GM12878 (cell line): Measurements from ENCODE around the gene CHN2. TPM values are rescaled to one million over a fixed set of nuclear protein-coding genes. Genes with fewer than 3 reads are reported as not detected.

Source experiments
- ATAC-seq: fragments of 200-7000 bp; cut with Tn5 transposase; 3 replicates; pipeline ENCODE4 v1.9.1; 2020; ENCODE audit warnings: mild to moderate bottlenecking, moderate library complexity
- BruUV-seq: library from RNA; stranded (reverse); fragments of 400-500 nt; replicated peaks from 2 replicates; lab custom pipeline; 2021; lab: Mats Ljungman, UMichigan
- CTCF ChIA-PET: fragments of 300-600 bp; sonication (Branson Sonifier 250); formaldehyde crosslinking; extraction: SDS; loops from one replicate; lab custom pipeline; 2021; ENCODE audit warnings: inconsistent platforms; lab: Yijun Ruan, JAX
- POLR2A ChIA-PET: fragments of 350-600 bp; formaldehyde crosslinking; extraction: SDS; loops from one replicate; lab custom pipeline; 2021; ENCODE audit warnings: inconsistent platforms; lab: Charles Lee
- RAD21 ChIA-PET: fragments of 300-600 bp; sonication (Branson Sonifier 250); formaldehyde crosslinking; loops from one replicate; lab custom pipeline; 2023; ENCODE audit warnings: antibody characterized with exemption; ENCODE audit not compliant: unreplicated experiment; lab: Charles Lee
- SMC1A ChIA-PET: fragments of 300-600 bp; sonication (Branson Sonifier 250); formaldehyde crosslinking; loops from one replicate; lab custom pipeline; 2023; ENCODE audit not compliant: unreplicated experiment, uncharacterized antibody; lab: Charles Lee
- DNase-seq: peaks from one replicate; pipeline ENCODE4 v3.0.0-alpha.2; 2011; ENCODE audit warnings: low read depth, low spot score
- FAIRE-seq: peaks from 3 replicates; lab custom pipeline; 2011; peaks lifted over from hg19 to GRCh38; lab: Jason Lieb, UNC
- H2AFZ ChIP-seq: 2 replicates; pipeline ENCODE4 v1.6.0; 2011; ENCODE audit warnings: low read depth, low read length, control low read depth; ENCODE audit not compliant: control insufficient read depth
- H3K27ac ChIP-seq: 2 replicates; pipeline ENCODE4 v1.5.1; 2011; ENCODE audit warnings: control low read depth; ENCODE audit not compliant: control insufficient read depth, insufficient read depth
- H3K27me3 ChIP-seq, 2 experiments: replicated peaks in 1 of 2; 2 replicates each; pipeline versions ENCODE4 v1.6.0 to v1.6.1; 2011; ENCODE audit warnings: low read length in 1 of 2; ENCODE audit not compliant: control insufficient read depth in 2 of 2, insufficient read depth in 2 of 2
- H3K36me3 ChIP-seq, 2 experiments: 2 replicates each; pipeline ENCODE4 v1.5.1; 2011; ENCODE audit warnings: low read length in 1 of 2; ENCODE audit not compliant: control insufficient read depth in 2 of 2, insufficient read depth in 2 of 2
- H3K4me1 ChIP-seq: 2 replicates; pipeline ENCODE4 v1.6.1; 2011; ENCODE audit warnings: mild to moderate bottlenecking, low read length, moderate library complexity, mixed read lengths; ENCODE audit not compliant: control insufficient read depth, insufficient read depth
- H3K4me2 ChIP-seq: 2 replicates; pipeline ENCODE4 v1.6.0; 2011; ENCODE audit warnings: control low read depth; ENCODE audit not compliant: control insufficient read depth, insufficient read depth
- H3K4me3 ChIP-seq: fragments of 200-600 bp; sonication (generic); 2 replicates; pipeline ENCODE4 v1.5.1; 2016
- H3K79me2 ChIP-seq: 2 replicates; pipeline ENCODE4 v1.6.0; 2011; ENCODE audit warnings: low read length; ENCODE audit not compliant: control insufficient read depth, insufficient read depth
- H3K9ac ChIP-seq: 2 replicates; pipeline ENCODE4 v1.8.0; 2011; ENCODE audit warnings: low read length, control low read depth, mixed read lengths; ENCODE audit not compliant: control insufficient read depth, insufficient read depth
- H3K9me3 ChIP-seq: replicated peaks from 3 replicates; pipeline ENCODE4 v1.5.1; 2011; ENCODE audit warnings: mild to moderate bottlenecking, low read length; ENCODE audit not compliant: control insufficient read depth, insufficient read depth
- H4K20me1 ChIP-seq: 2 replicates; pipeline ENCODE4 v1.6.0; 2011; ENCODE audit not compliant: control insufficient read depth, insufficient read depth
- CBX5 ChIP-seq: sonication (generic); IDR thresholded peaks from 2 replicates; pipeline ENCODE4 v1.6.1; 2016; ENCODE audit warnings: low read depth, moderate library complexity, mild to moderate bottlenecking, inconsistent platforms
- CUX1 ChIP-seq: IDR thresholded peaks from 2 replicates; pipeline ENCODE4 v1.6.1; 2012; ENCODE audit warnings: improper control_type of control experiment, low read depth, low read length; ENCODE audit not compliant: insufficient replicate concordance
- FOS ChIP-seq: IDR thresholded peaks from 3 replicates; pipeline ENCODE4 v1.6.1; 2011; ENCODE audit warnings: borderline replicate concordance; ENCODE audit not compliant: insufficient read length; ENCODE audit errors: extremely low read depth
- KAT2A ChIP-seq: conservative IDR thresholded peaks from 2 replicates; pipeline ENCODE4 v1.6.1; 2011; ENCODE audit warnings: low read depth, low read length; ENCODE audit not compliant: control insufficient read depth
- NFYA ChIP-seq: IDR thresholded peaks from 2 replicates; pipeline ENCODE4 v1.6.1; 2011; ENCODE audit warnings: low read depth, mild to moderate bottlenecking, low read length, improper control_type of control experiment, borderline replicate concordance
- PAX8 ChIP-seq: fragments of 450-650 bp; IDR thresholded peaks from 2 replicates; pipeline ENCODE4 v1.6.1; 2017; ENCODE audit warnings: mild to moderate bottlenecking, moderate library complexity
- RUNX3 ChIP-seq: IDR thresholded peaks from 2 replicates; pipeline ENCODE4 v1.6.1; 2012; ENCODE audit warnings: low read length, inconsistent platforms
- ZBTB4 ChIP-seq: fragments of 450-650 bp; formaldehyde crosslinking; IDR thresholded peaks from 2 replicates; pipeline ENCODE4 v1.4.0; 2022; ENCODE audit warnings: mild to moderate bottlenecking, moderate library complexity
- WGBS: methylation state at CpG from one replicate; pipeline ENCODE4 v1.1.6; 2016; ENCODE audit warnings: low lambda C conversion rate; ENCODE audit not compliant: insufficient replicate concordance, insufficient coverage; ENCODE audit errors: missing lambda C conversion rate; 5-methylcytosine and 5-hydroxymethylcytosine counted together
- in situ Hi-C: fragments of 300-500 bp; cut with MboI; formaldehyde crosslinking; loops from 9 replicates; pipeline ENCODE4 v1.14.3; 2018; ENCODE audit warnings: mixed read lengths
- intact Hi-C: fragments of 100-400 bp; cut with micrococcal nuclease; formaldehyde crosslinking; loops from one replicate; pipeline ENCODE4 v1.14.2; 2022; ENCODE audit not compliant: unreplicated experiment
- polyA plus RNA-seq, 11 experiments: library from polyadenylated mRNA; depleted of rRNA in 4 of 11; unstranded in 6 of 11; stranded (reverse) in 5 of 11; fragments of >200 nt; fragmentation: Nextera tagmentation in 4 of 11; fragmentation: Illumina TruSeq in 1 of 11; extraction: Ambion mirVana in 4 of 11; extraction: Trizol in 1 of 11; gene quantifications; 1 replicate in 1 of 11; 2 replicates in 10 of 11; pipeline versions ENCODE4 v1.2.1 to v1.2.3, GENCODE V29; 2011 to 2016; ENCODE audit warnings: inconsistent platforms in 2 of 11, missing spikeins in 2 of 11, low read depth in 1 of 11
- total RNA-seq, 4 experiments: library from RNA; depleted of rRNA in 3 of 4; stranded (reverse); fragments of >200 nt in 3 of 4; fragmentation: Illumina TruSeq in 1 of 4; extraction: Trizol in 1 of 4; gene quantifications; 2 replicates each; pipeline versions ENCODE4 v1.2.1 to v1.2.3, GENCODE V29; 2013 to 2021

The CHN2 gene
- total and polyA plus RNA-seq, 10 of the 15 experiments (the other 5 are each of a cell fraction or from before 2014, with no cell fraction given): 0.11 to 3.8 (median 0.37) TPM; not detected in 2

- in situ Hi-C loops: loop anchor here (5.0 kb wide), 2 partner anchors 214 to 484 kb away; partner anchors contain the start of gene CHN2
- FAIRE-seq (no peak), DNase-seq (no peak), ATAC-seq (no peak)
- 34% methylated on average over 5 of the region's 6 CpGs for WGBS
- Histone ChIP-seq H3K4me2 (no peak overlapping the region), H3K27ac (no peak overlapping the region), H3K36me3 (no peaks in the 10 kb centered on the region), H2AFZ (no peak overlapping the region), H3K9me3 (no peaks in the 10 kb centered on the region), H3K27me3 (peaks cover 0 to 2% of the 10 kb centered on the region in 2 experiments; a peak in 1 of 4 replicates), H4K20me1 (no peaks in the 10 kb centered on the region), H3K4me3 (no peak overlapping the region), H3K79me2 (no peaks in the 10 kb centered on the region), H3K9ac (no peak overlapping the region), H3K4me1 (no peaks in the 10 kb centered on the region)
- intact Hi-C loops: loop anchor here (5.0 kb wide), 1 partner anchor 84 kb away; no protein-coding TSS in a partner anchor
- ChIA-PET SMC1A (interaction anchor here (1.4 to 6.7 kb wide), 3 partner anchors 170 to 482 kb away, joined by 4 to 85 read pairs (median 77); no protein-coding TSS in a partner anchor), CTCF (interaction anchor here (1.3 to 6.8 kb wide), 4 partner anchors 168 to 484 kb away, joined by 3 to 112 read pairs (median 25); no protein-coding TSS in a partner anchor)
- BruUV-seq: no TSS peak
- TF ChIP-seq FOS: no peak
- TF ChIP-seq CUX1: no peak
- TF ChIP-seq ZBTB4 (CRISPR knock-in tag): no peak
- no peak for TF ChIP-seq CBX5
- TF ChIP-seq RUNX3: no peak
- TF ChIP-seq NFYA: no peak
- no peak for TF ChIP-seq KAT2A
- no peak for TF ChIP-seq PAX8
- TF ChIP-seq, all 136 proteins: peak for 0
- POLR2A ChIA-PET: no interaction called here
- RAD21 ChIA-PET: interaction anchor here (1.3 to 3.4 kb wide), 2 partner anchors 166 to 217 kb away, joined by 3 to 31 read pairs; no protein-coding TSS in a partner anchor
Observed at GRCh38 chr7:29406366-29406765, 211.8 kb downstream of the CHN2 start.
